SH-SY5Y (cell line): ENCODE measurements around the gene BTRC.

Experiments
- GATA2 ChIP-seq: IDR thresholded peaks from 2 replicates; pipeline ENCODE4 v1.6.1; 2011; ENCODE audit warnings: mild to moderate bottlenecking, low read depth, low read length
- GATA3 ChIP-seq: IDR thresholded peaks from 2 replicates; pipeline ENCODE4 v1.6.1; 2011; ENCODE audit warnings: low read depth, mild to moderate bottlenecking, low read length, moderate library complexity

BTRC gene

GRCh38 chr10:101576211-101576863 is 222.4 kb downstream of the BTRC start:
- TF ChIP-seq GATA3 = no peak
- no peak for TF ChIP-seq GATA2

- TF ChIP-seq GATA3 = no peak
- no peak for TF ChIP-seq GATA2
Measured at GRCh38 chr10:101577121-101577871, 223.3 kb downstream of the BTRC start.

GRCh38 chr10:101578192-101578591 is 224.2 kb downstream of the BTRC start:
- TF ChIP-seq GATA3 (no peak), GATA2 (no peak)

- no peak for TF ChIP-seq GATA3
- TF ChIP-seq GATA2 = no peak
Measured at GRCh38 chr10:101578803-101579515, 225.0 kb downstream of the BTRC start.

GRCh38 chr10:101579516-101579870 is 225.5 kb downstream of the BTRC start:
- TF ChIP-seq GATA3 (no peak), GATA2 (no peak)

- no peak for TF ChIP-seq GATA3
- TF ChIP-seq GATA2 = no peak
Measured at GRCh38 chr10:101580486-101581399, 226.8 kb downstream of the BTRC start.

GRCh38 chr10:101585841-101586240 is 231.9 kb downstream of the BTRC start:
- TF ChIP-seq GATA3 (no peak), GATA2 (no peak)

GRCh38 chr10:101587725-101588653 is 234.0 kb downstream of the BTRC start, which contains the start of the genes DPCD and POLL:
Gene DPCD, plus strand, starts transcription at chr10:101588321. Its CDS starts 16 bp downstream, at chr10:101588337.
Gene POLL, minus strand, starts transcription at chr10:101588257. Its CDS starts 897 bp downstream, at chr10:101587360.
- no peak for TF ChIP-seq GATA2
- no peak for TF ChIP-seq GATA3

GRCh38 chr10:101588879-101589278 is 234.9 kb downstream of the BTRC start:
- TF ChIP-seq GATA2 (no peak), GATA3 (no peak)

- no peak for TF ChIP-seq GATA3
Measured at GRCh38 chr10:101595591-101596433, 241.8 kb downstream of the BTRC start.

GRCh38 chr10:101597091-101597900 is 243.3 kb downstream of the BTRC start:
- TF ChIP-seq GATA2 (no peak), GATA3 (no peak)

- TF ChIP-seq GATA3 (no peak), GATA2 (no peak)
Measured at GRCh38 chr10:101601541-101601940, 247.6 kb downstream of the BTRC start.
